ENCODE results near the gene APOA5.

DNA sequence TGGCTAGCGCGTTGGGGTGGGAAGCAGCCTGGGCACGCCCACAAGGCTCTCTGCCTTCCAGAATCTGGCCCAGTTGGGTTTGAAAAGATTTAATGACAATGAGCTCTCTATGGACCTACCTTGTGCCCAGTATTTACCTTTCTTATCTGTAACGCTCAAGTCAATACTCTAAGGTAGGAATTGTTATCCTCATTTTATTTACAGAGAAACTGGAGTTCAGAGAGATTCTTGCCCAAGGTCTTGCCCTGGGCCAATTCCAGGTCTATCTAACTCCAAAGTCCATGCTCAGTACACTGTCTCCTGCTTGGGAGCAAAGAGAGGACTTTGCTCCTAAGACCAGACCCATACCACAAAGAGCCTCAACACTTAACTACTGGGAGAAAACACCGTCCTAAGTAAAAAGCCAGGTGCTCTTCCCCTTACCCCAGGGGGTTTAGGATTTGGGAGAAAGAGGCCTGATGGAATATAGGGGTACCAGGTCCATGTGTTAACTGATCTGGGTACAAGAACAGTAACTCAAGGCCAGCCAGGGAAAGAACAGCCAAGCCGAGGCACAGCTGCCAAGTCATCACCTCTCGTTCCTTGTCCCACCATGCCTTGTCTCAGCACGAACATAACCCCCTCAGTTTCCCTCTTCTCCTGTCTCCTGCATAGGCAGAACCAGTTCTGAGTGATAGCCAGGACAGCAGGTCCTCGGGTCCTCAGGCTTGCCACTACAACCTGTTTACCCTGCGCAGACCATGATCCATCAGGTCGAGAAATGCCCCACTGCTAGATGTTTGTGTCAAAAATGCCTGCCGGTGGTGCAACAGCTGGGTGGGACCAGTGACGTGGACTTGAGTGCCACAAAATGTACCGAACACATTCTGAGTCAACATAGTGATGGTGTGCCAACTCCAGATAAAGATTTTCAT lies 16.8 kb upstream of the APOA5 start:
- TF ChIP-seq CTCF (IDR thresholded peaks at IDR 0.05; ENCODE audit: low read length) (no peak), EZH2 (IDR thresholded peaks at IDR 0.05; ENCODE audit: borderline replicate concordance, low read length) (no peak)
